H54 (cell line): ENCODE data around the gene PLCL1.
"Not testable (repeated sequence)": the region's sequence is repeated elsewhere in the genome, so short reads cannot be mapped to it uniquely, and the experiment has no call there.

ENCODE experiments used
- DNase-seq: peaks from one replicate; pipeline ENCODE4 v3.0.0; 2011; ENCODE audit warnings: low spot score, mixed read lengths; ENCODE audit not compliant: insufficient read length
- FAIRE-seq: peaks from 3 replicates; lab custom pipeline; 2011; peaks lifted over from hg19 to GRCh38; lab: Jason Lieb, UNC
- POLR2A ChIP-seq: IDR thresholded peaks from 2 replicates; pipeline ENCODE4 v1.6.1; 2011; ENCODE audit warnings: low read depth, mild to moderate bottlenecking, low read length

The PLCL1 gene

GRCh38 chr2:197828464-197829135 lies 24.2 kb downstream of the PLCL1 start:
- no peak for DNase-seq
- TF ChIP-seq POLR2A = no peak
- FAIRE-seq = no peak

GRCh38 chr2:197834771-197835170 lies 30.4 kb downstream of the PLCL1 start:
- not testable (repeated sequence) for DNase-seq, FAIRE-seq

DNA sequence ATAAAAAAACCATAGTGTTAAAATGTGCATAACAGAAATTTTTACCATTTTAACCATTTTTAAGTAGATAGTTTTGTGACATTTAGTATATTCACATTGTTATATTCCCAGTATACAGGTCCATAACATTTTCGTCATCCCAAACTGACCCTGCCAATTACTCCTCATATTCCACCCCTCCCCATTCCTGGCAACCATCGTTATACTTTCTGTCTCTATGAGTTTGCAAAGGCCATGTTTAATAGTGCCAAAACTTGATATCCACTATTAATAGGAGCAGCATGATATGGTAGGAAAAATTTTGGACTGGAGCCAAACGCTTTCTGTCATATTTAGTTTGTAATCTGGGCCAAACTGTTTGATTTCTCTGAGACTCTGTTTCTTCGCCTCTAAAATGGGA lies 30.9 kb downstream of the PLCL1 start:
- FAIRE-seq (no peak), DNase-seq (no peak)
- TF ChIP-seq POLR2A = no peak

- no peak for TF ChIP-seq POLR2A
- no peak for FAIRE-seq
- no peak for DNase-seq
Measured at GRCh38 chr2:197838036-197838435, 33.6 kb downstream of the PLCL1 start.

DNA sequence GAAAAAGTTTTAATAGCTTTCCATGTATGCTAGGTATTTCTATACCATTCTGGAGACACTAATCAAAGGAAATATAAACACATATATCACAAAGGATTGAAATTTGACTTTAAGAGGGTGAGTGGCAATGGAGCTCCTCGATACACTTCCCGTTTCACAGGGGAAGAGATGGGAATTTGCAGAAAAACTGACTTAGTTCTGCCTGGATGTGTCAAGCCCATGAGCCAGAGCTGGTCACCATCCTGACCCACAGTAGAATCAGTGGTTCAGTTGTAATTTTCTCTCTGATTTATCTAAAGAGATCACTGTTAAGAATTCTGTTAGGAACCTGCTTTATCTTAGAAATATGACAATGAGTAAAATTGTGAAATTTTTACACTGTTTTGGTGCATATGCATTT lies 34.2 kb downstream of the PLCL1 start:
- FAIRE-seq (no peak), DNase-seq (no peak)
- no peak for TF ChIP-seq POLR2A

DNA sequence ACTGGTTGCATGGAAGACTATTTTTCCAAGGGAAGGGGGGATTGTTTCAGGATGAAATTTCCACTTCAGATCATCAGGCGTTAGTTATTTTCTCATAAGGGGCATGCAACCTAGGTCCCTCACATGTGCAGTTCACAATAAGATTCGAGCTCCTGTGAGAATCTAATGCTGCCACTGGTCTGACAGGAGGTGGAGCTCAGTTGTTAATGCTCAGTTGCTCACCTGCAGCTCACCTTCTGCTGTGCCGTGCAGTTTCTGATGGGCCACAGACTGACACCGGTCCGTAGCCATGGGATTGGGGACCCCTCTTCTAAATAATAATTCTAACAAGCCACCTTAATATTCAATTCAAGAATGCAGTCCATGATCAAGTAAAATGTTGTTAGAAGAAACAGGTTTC lies 34.9 kb downstream of the PLCL1 start:
- DNase-seq (no peak), FAIRE-seq (no peak)
- TF ChIP-seq POLR2A = no peak

- TF ChIP-seq POLR2A = no peak
- DNase-seq (no peak), FAIRE-seq (no peak)
Measured at GRCh38 chr2:197839856-197840255, 35.5 kb downstream of the PLCL1 start.

GRCh38 chr2:197846128-197846527 lies 41.7 kb downstream of the PLCL1 start:
- DNase-seq = no peak
- no peak for TF ChIP-seq POLR2A
- no peak for FAIRE-seq

- TF ChIP-seq POLR2A = no peak
- FAIRE-seq (no peak), DNase-seq (no peak)
Measured at GRCh38 chr2:197846777-197847176, 42.4 kb downstream of the PLCL1 start.

- FAIRE-seq (no peak), DNase-seq (no peak)
- TF ChIP-seq POLR2A = no peak
Measured at GRCh38 chr2:197847651-197848401, 43.4 kb downstream of the PLCL1 start.

- DNase-seq (no peak), FAIRE-seq (no peak)
- no peak for TF ChIP-seq POLR2A
Measured at GRCh38 chr2:197848602-197849001, 44.2 kb downstream of the PLCL1 start.

DNA sequence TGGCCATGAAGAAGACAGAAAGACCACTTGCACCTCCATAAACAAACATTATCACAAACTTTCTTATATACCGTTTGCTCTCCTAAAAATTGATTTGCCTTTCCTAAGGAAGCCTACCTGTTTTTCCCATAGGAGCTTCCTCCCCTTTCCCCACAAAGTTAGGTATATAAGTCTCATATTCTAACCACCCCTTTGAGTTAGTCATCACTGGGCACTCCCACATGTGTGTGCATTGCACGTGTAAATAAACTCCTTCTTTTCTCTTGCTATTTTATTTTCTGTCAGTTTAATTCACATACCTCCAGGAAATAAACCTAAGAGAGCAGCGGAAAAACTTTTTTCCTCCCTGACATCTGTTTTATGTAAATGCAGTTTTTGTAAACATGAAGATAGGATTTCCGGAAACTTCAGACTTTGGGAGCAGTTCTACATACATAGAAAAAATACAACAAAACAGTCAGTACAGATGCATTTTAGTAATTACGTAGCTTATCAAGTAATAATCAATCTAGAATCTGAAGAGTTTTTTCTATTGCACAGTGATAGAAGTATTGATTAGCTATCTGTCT lies 46.6 kb downstream of the PLCL1 start:
- no peak for FAIRE-seq
- no peak for TF ChIP-seq POLR2A
- DNase-seq = no peak

DNA sequence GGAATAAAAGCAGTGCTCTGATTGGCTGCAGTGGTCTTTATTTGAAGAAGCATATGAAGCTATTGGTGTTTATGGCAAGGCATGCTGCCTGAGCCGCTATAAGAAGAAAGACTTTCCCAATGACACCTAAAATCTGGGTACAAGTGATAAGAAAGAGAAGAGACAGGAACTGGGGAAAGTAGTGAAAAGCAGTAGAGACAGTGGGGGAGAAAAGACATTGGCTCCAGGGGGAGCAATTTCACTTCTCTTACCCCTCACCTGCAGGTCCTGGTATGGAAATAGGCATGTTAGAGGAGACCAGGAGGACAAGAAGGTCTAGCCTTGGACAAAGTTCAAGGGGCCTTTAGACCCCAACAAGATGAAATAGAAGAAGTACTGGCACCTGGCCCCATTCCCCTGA lies 47.1 kb downstream of the PLCL1 start:
- FAIRE-seq (no peak), DNase-seq (no peak)
- no peak for TF ChIP-seq POLR2A

DNA sequence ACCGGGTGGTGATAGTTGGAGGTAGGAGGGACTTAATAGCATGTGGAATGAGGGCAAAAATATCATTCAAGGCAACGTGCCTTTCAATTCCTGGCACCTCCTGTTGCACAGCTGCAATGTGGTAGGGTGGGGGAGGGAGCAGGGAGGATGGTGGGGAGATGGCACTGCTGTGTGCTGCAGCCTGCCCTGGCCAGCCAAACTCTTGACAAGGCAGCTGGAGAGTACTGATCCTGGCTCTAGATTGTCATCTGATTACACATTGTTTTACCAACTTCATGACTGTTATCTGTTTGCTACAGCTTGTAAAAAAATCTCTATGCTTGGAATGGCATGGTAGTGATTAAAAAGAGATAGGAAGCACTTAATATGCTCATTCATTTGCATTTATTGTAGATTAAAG lies 47.7 kb downstream of the PLCL1 start:
- TF ChIP-seq POLR2A = no peak
- no peak for FAIRE-seq

GRCh38 chr2:197853549-197853948 lies 49.2 kb downstream of the PLCL1 start:
- FAIRE-seq (no peak), DNase-seq (no peak)
- TF ChIP-seq POLR2A = no peak

More for the DNA sequence above, 47.7 kb downstream of the PLCL1 start:
- DNase-seq = no peak
